Activated CD4-positive, alpha-beta T cell treated with anti-CD3 and anti-CD28 coated beads for 36 hours (primary cell): ENCODE measurements around the gene LAG3. TPM values are rescaled to one million over a fixed set of nuclear protein-coding genes. Genes with fewer than 3 reads are reported as not detected.
A peak's percentile ranks its signal among the peaks of the same experiment; 100 is the strongest.

Experiments
- ATAC-seq: fragments of 200-7000 bp; cut with Tn5 transposase; one replicate; pipeline ENCODE4 v1.10.0; 2021; ENCODE audit warnings: mild to moderate bottlenecking, moderate library complexity
- CTCF ChIA-PET: fragments of 350-600 bp; sonication (Branson Sonifier 250); formaldehyde crosslinking; loops from one replicate; lab custom pipeline; 2021; ENCODE audit warnings: antibody characterized with exemption; lab: Charles Lee
- POLR2A ChIA-PET: fragments of 350-600 bp; sonication (Branson Sonifier 250); formaldehyde crosslinking; loops from one replicate; lab custom pipeline; 2021; ENCODE audit warnings: antibody characterized with exemption, inconsistent platforms; lab: Charles Lee
- DNase-seq: peaks from one replicate; pipeline ENCODE4 v3.0.0-alpha.2; 2020
- H3K27ac Mint-ChIP-seq: one replicate; pipeline ENCODE4 v1.8.0; 2021; ENCODE audit warnings: mixed read lengths
- H3K27me3 Mint-ChIP-seq: one replicate; pipeline ENCODE4 v1.8.0; 2021; ENCODE audit warnings: mixed read lengths
- H3K36me3 Mint-ChIP-seq: one replicate; pipeline ENCODE4 v1.8.0; 2021; ENCODE audit warnings: low read depth, mixed read lengths
- H3K4me1 Mint-ChIP-seq: one replicate; pipeline ENCODE4 v1.8.0; 2021; ENCODE audit warnings: mixed read lengths
- H3K4me3 Mint-ChIP-seq: one replicate; pipeline ENCODE4 v1.8.0; 2021; ENCODE audit warnings: mild to moderate bottlenecking, moderate library complexity, mixed read lengths
- H3K9me3 Mint-ChIP-seq: one replicate; pipeline ENCODE4 v1.8.0; 2021; ENCODE audit warnings: low read depth, mixed read lengths
- intact Hi-C, 2 experiments: fragments of 100-400 bp; cut with DNase I in 1 of 2; cut with micrococcal nuclease in 1 of 2; formaldehyde crosslinking; loops; one replicate each; pipeline versions ENCODE4 v1.14.2 to v1.15.1; 2022 to 2024; cut with DNase I, micrococcal nuclease
- total RNA-seq, 2 experiments: library from RNA; stranded (reverse); gene quantifications; one replicate each; pipeline ENCODE4 v1.2.3, GENCODE V29; 2021

The LAG3 gene
- total RNA-seq, 2 experiments from 2014 or later = 88.2 to 93.9 TPM

DNA sequence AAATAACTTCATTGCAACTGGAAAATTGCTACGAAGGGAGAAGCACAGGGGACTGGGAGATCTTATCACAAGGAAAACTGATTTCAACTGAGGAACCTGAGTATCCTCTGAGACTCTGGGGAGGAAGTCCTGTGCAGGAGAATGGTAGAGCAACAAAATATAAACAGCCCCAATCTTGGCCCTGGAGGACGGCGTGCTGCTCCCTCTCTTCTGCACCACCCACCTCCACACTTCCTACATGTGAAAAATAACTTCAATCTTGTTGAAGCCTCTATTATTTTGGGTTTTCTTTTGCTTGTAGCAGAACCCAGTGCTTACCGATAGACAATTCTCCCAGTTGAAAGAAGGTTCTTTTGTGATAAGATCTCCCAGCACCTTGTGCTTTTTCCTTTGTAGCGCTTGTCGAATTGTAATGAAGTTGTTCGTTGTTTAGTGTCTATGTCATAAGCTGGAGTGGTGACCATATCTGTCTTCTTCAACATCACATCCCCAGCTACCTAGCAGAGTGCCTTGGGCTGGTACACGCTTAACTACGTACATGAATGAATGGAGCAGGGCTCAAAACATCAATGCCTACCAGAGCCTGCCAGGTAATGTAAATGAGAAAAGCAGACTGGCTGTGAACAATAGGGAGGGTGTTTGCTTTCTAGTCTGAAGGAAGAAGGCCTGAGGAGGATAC is 14.2 kb downstream of the LAG3 start:
- Mint-ChIP-seq H3K27ac (peak overlapping the region; percentile 90), H3K4me3 (peak overlapping the region; percentile 66), H3K36me3 (peaks cover 14% of the 10 kb centered on the region), H3K9me3 (no peaks in the 10 kb centered on the region), H3K27me3 (no peaks in the 10 kb centered on the region), H3K4me1 (peaks cover 67% of the 10 kb centered on the region)
- DNase-seq (peak; percentile 42), ATAC-seq (peak; percentile 14)
- intact Hi-C loops = loop anchor here (5.0 kb wide), 2 partner anchors 179 to 444 kb away; partner anchors contain the start of genes CHD4 (in 1 of the 2) and TNFRSF1A (in 1 of the 2)
- ChIA-PET CTCF (interaction anchor here (0.5 to 1.7 kb wide), 13 partner anchors 8 to 206 kb away, joined by 3 to 8 read pairs (median 4); partner anchors contain the start of genes CDCA3, PTMS and USP5), POLR2A (interaction anchor here (0.8 kb wide), 1 partner anchor 10 kb away, joined by 3 read pairs; no protein-coding TSS in a partner anchor)

DNA sequence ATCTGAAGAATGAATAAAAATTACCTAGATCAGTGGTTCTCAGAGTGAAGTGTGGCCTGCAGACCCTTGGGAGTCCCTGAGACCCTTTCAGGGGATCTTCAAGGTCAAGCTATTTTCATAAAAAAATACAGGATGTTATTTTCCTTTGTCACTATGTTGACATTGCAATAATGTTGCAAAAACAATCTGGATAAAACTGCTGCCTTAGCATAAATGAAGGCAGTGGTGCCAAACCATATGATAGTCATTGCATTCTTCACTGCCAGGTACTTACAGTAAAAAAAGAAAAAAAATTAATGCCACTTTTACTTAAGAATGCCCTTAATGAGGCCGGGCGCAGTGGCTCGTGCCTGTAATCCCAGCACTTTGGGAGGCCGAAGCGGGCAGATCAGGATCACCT is 15.0 kb downstream of the LAG3 start:
- Mint-ChIP-seq H3K9me3 (no peaks in the 10 kb centered on the region), H3K36me3 (peaks cover 21% of the 10 kb centered on the region), H3K27me3 (no peaks in the 10 kb centered on the region), H3K27ac (peak overlapping the region; percentile 90), H3K4me3 (peak overlapping the region; percentile 66), H3K4me1 (peaks cover 66% of the 10 kb centered on the region)
- CTCF ChIA-PET = interaction anchor here (0.5 to 1.7 kb wide), 13 partner anchors 9 to 207 kb away, joined by 3 to 8 read pairs (median 4); partner anchors contain the start of genes CDCA3, PTMS and USP5
- POLR2A ChIA-PET = no interaction called here
- no peak for DNase-seq
- intact Hi-C loops = loop anchor here (5.0 kb wide), 2 partner anchors 180 to 445 kb away; partner anchors contain the start of genes CHD4 (in 1 of the 2) and TNFRSF1A (in 1 of the 2)
- ATAC-seq = no peak

DNA sequence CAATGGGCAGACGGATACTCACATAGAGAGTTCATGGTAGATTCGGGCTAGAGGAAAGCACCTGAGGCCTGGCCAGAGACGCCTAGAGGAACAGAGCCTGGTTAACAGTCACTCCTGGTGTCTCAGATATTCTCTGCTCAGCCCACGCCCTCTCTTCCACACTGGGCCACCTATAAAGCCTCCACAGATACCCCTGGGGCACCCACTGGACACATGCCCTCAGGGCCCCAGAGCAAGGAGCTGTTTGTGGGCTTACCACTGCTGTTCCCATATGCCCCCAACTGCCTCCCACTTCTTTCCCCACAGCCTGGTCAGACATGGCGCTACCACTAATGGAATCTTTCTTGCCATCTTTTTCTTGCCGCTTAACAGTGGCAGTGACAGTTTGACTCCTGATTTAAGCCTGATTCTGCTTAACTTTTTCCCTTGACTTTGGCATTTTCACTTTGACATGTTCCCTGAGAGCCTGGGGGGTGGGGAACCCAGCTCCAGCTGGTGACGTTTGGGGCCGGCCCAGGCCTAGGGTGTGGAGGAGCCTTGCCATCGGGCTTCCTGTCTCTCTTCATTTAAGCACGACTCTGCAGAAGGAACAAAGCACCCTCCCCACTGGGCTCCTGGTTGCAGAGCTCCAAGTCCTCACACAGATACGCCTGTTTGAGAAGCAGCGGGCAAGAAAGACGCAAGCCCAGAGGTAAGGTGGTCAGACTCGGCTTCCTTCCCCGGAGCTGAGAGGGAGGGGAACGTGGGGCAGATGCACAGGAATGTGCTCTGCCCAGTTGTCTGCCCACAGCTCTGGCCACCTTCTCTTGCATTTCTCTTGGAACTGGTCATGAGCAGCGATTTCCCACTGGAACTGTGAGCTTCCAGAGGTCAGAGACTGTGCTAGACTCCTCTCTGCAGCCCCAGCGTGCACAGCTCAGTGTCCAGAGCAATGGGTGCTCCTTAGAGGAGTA is 16.9 kb downstream of the LAG3 start, which contains the start of gene CD4:
CD4 (plus strand) TSS at position 557 of the 953 bp plus-strand sequence. CDS start 10,611 bp downstream, outside the sequence.
- peak within 1 kb of the TSS; percentile 93 for H3K27ac Mint-ChIP-seq
- H3K4me3 Mint-ChIP-seq = peak within 1 kb of the TSS; percentile 89
- no peaks in the 10 kb centered on the region for H3K9me3 Mint-ChIP-seq
- peaks cover 60% of the 10 kb centered on the region for H3K4me1 Mint-ChIP-seq
- DNase-seq (peak; percentile 94), ATAC-seq (peak; percentile 79)
- CTCF ChIA-PET = interaction anchor here (0.7 to 2.9 kb wide), 8 partner anchors 9 to 156 kb away, joined by 3 to 37 read pairs (median 6); partner anchors contain the start of gene MLF2
- intact Hi-C loops = loop anchor here (1.0 to 5.0 kb wide), 4 partner anchors 10 to 447 kb away; partner anchors contain the start of genes CHD4 (in 2 of the 2) and TNFRSF1A (in 1 of the 2)
- peaks cover 32% of the 10 kb centered on the region for H3K36me3 Mint-ChIP-seq
- no peaks in the 10 kb centered on the region for H3K27me3 Mint-ChIP-seq
- POLR2A ChIA-PET = interaction anchor here (0.6 to 1.9 kb wide), 10 partner anchors 9 to 255 kb away, joined by 3 to 14 read pairs (median 4); partner anchors contain the start of genes CDCA3, GAPDH, MLF2 and PTMS

DNA sequence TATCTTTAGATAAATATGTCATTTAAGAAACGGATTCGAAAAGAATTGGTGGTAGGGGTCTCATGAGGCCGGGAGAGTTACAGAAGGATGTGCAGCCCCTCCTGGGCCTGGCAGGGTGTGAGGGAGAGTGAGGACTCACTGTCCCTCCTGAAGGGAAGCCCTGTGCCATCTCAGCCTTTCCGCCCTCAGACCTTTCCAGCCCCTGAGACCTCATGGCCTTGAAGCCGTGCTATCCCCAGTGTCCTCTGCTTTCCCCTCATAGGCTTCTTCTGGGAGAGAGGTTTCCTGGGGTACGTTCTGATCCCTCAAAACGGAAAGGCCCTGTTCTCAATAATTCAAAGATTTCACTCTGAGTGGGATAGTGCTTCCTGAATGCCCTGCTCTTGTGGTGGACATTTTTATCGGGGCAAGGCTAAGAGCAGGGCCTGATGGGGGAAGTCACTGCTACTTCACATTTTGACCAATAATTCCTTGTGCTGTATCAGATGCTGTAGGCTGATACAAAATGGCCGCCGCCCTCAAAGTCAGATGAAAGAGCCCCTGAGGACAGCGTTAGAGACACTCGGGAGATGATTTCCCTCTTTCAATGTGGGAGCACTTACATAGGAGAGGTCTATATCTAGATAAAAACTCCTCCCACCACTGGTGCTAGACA is 18.3 kb downstream of the LAG3 start:
- ChIA-PET POLR2A (interaction anchor here (1.9 kb wide), 1 partner anchor 10 kb away, joined by 14 read pairs; no protein-coding TSS in a partner anchor), CTCF (interaction anchor here (0.5 to 3.4 kb wide), 7 partner anchors 10 to 138 kb away, joined by 3 to 37 read pairs (median 4); partner anchors contain the start of genes COPS7A and MLF2)
- intact Hi-C loops = loop anchor here (1.0 to 5.0 kb wide), 4 partner anchors 18 to 38 kb away; partner anchors contain the start of genes MLF2 (in 2 of the 2), LAG3 (in 1 of the 2) and P3H3 (in 1 of the 2)
- H3K4me3 Mint-ChIP-seq = peak overlapping the region; percentile 89
- H3K4me1 Mint-ChIP-seq = peaks cover 54% of the 10 kb centered on the region
- peaks cover 40% of the 10 kb centered on the region for H3K36me3 Mint-ChIP-seq
- no peaks in the 10 kb centered on the region for H3K27me3 Mint-ChIP-seq
- ATAC-seq (peak; percentile 46), DNase-seq (peak; percentile 77)
- H3K27ac Mint-ChIP-seq = peak overlapping the region; percentile 93
- no peaks in the 10 kb centered on the region for H3K9me3 Mint-ChIP-seq

DNA sequence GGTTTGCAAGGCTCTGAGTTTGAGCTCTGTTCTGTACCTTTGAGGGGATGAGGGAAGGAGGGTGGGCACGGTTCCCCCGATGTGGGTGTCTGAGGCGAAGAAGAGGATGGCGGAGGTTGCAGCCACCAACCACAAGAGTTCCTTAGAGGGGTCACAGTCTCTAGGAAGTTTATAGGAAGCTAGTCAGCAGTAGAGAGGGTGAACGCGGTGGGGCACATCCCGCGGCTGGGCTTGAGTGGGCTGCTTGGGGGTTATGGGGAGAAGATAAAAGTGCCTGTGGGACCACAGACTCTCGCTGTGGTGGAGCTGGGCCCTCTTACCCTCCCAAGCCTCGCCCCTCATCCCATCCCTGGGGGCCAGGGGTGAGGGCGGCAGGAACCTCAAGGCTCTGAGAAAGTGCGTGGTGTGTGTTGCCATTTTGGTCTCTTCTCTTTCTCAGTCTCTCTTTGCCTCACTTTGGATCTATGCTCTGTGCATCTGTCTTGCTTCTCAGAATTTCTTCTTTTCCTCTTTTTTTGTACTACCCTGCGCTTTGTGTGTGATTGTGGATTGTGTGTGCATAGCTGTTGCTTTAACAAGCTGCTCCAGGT is 19.7 kb downstream of the LAG3 start:
- ChIA-PET CTCF (interaction anchor here (0.6 to 3.4 kb wide), 14 partner anchors 11 to 623 kb away, joined by 3 to 29 read pairs (median 3); partner anchors contain the start of genes MLF2 and PTMS), POLR2A (interaction anchor here (0.9 to 1.6 kb wide), 7 partner anchors 11 to 258 kb away, joined by 3 to 7 read pairs (median 5); partner anchors contain the start of genes C12orf57, COPS7A, GAPDH and LAG3)
- Mint-ChIP-seq H3K4me3 (peak overlapping the region; percentile 89), H3K36me3 (peaks cover 47% of the 10 kb centered on the region), H3K4me1 (peaks cover 54% of the 10 kb centered on the region), H3K27me3 (no peaks in the 10 kb centered on the region), H3K27ac (peak overlapping the region; percentile 93), H3K9me3 (no peaks in the 10 kb centered on the region)
- ATAC-seq = no peak
- intact Hi-C loops = loop anchor here in 1 of 2 experiments (2.0 to 5.0 kb wide), 3 partner anchors 19 to 40 kb away; partner anchors contain the start of genes LAG3, MLF2 and P3H3
- DNase-seq = peak; percentile 42

DNA sequence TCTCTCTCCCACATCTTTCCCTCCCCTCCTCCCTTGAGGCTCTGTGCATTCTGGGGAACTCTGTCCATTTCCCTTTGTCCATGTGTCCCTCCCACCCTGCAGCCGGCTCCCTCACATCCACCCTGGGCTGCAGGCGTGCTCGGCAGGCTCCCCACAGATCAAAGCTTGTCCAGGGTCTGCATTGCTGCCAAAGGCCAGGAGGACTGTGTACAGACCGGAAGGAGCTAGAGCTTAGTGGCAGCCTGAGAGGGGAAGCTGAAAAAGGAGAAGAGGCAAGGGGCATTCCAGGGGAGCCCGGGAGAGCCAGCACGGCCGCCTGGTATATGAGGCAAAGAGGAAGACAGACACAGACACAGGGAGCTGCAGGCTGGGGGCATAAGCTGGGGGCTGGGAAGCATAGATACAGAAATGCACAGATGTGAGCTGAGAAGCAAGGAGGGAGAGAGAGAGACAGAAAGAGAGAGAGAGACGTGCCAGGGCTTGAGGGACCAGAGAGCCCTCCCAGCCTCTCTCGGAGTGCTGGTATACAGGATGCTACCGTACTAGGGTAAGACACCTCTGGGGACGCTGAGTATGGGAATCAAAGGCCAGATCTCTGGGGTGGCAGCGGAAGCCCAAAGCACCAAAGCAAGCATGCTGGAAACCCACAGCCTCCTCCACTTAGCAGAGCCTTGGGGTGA is 20.3 kb downstream of the LAG3 start:
- Mint-ChIP-seq H3K4me3 (peak overlapping the region; percentile 89), H3K36me3 (peaks cover 52% of the 10 kb centered on the region), H3K9me3 (no peaks in the 10 kb centered on the region), H3K4me1 (peaks cover 56% of the 10 kb centered on the region), H3K27ac (peak overlapping the region; percentile 93), H3K27me3 (no peaks in the 10 kb centered on the region)
- peak; percentile 52 for DNase-seq
- ChIA-PET CTCF (interaction anchor here (0.5 to 3.4 kb wide), 17 partner anchors 10 to 623 kb away, joined by 3 to 29 read pairs (median 3); partner anchors contain the start of genes CDCA3, MLF2 and PTMS), POLR2A (interaction anchor here (0.6 to 1.6 kb wide), 9 partner anchors 10 to 304 kb away, joined by 3 to 7 read pairs (median 4); partner anchors contain the start of genes C12orf57, COPS7A, GAPDH and LAG3)
- peak; percentile 20 for ATAC-seq
- intact Hi-C loops = loop anchor here in 1 of 2 experiments (5.0 kb wide), 2 partner anchors 35 to 40 kb away; partner anchors contain the start of genes MLF2 and P3H3

DNA sequence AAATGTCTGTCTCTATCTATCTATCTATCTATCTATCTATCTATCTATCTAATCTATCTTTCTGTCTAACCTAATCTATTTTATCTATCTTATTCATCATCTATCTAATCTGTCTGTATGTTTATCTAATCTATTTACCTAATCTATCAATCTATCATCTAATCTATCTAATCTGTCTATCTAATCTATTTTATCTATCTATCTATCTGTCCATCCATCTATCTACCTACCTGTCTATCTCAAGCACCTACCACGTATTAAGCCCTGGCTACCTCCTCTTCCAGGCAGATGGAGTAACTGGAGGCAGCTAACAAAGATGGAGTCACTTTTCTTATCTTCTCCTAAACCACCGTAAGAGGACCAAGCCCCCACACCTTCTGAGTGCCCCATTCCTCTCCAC is 22.8 kb downstream of the LAG3 start:
- Mint-ChIP-seq H3K9me3 (no peaks in the 10 kb centered on the region), H3K27ac (no peak overlapping the region), H3K4me1 (peaks cover 60% of the 10 kb centered on the region), H3K27me3 (no peaks in the 10 kb centered on the region), H3K4me3 (no peak overlapping the region), H3K36me3 (peaks cover 66% of the 10 kb centered on the region)
- no peak for DNase-seq
- ATAC-seq = no peak
- POLR2A ChIA-PET = no interaction called here
- CTCF ChIA-PET = interaction anchor here (1.3 to 1.6 kb wide), 2 partner anchors 40 to 57 kb away, joined by 3 read pairs; no protein-coding TSS in a partner anchor
- intact Hi-C loops = no loop called here

DNA sequence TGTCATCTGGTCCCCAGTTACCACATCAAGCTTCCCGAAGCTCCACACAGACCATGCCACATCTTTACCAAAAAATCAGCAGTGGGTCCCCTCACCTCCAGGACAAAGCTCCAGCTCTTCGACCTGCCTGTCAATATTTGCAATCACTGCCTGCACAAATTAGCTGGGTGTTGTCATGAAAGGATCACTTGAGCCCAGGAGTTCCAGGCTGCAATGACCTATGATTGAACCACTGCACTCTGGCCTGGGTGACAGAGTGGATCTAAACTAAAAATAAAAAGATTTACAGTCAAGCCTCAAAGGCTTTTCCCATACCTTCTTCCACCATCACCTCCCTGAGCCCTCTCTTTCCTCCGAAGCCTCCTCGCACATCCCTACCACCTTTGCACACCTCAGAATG is 24.3 kb downstream of the LAG3 start:
- Mint-ChIP-seq H3K4me1 (peaks cover 60% of the 10 kb centered on the region), H3K4me3 (no peak overlapping the region), H3K36me3 (peaks cover 58% of the 10 kb centered on the region), H3K27me3 (no peaks in the 10 kb centered on the region), H3K27ac (no peak overlapping the region), H3K9me3 (no peaks in the 10 kb centered on the region)
- intact Hi-C loops = no loop called here
- no peak for ATAC-seq
- no peak for DNase-seq
- CTCF ChIA-PET = interaction anchor here (0.6 to 1.6 kb wide), 6 partner anchors 30 to 59 kb away, joined by 3 to 5 read pairs (median 3); partner anchors contain the start of genes MLF2 and PTMS
- POLR2A ChIA-PET = interaction anchor here (1.0 kb wide), 1 partner anchor 10 kb away, joined by 3 read pairs; no protein-coding TSS in a partner anchor

DNA sequence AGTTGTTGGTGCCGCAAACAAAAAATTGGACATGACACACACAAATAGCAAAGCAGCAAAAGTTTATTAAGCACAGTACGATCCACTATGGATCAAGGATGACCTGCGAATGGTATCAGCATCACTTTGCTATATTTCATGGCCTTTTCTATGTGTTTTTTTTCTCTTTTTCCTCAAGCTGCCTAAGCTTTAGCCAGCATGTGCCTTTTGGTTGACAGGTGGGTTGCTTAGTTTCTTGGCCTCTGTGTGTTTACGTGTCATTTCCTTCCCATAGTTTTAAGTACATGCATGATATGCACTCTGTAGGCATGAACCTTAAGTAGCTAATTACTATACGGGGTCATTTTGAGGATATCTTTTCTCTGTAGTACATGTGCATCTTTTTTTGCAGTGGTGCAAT is 26.8 kb downstream of the LAG3 start:
- POLR2A ChIA-PET = no interaction called here
- peaks cover 44% of the 10 kb centered on the region for H3K4me1 Mint-ChIP-seq
- DNase-seq (no peak), ATAC-seq (no peak)
- no peak overlapping the region for H3K27ac Mint-ChIP-seq
- peaks cover 58% of the 10 kb centered on the region for H3K36me3 Mint-ChIP-seq
- H3K4me3 Mint-ChIP-seq = no peak overlapping the region
- no peaks in the 10 kb centered on the region for H3K27me3 Mint-ChIP-seq
- intact Hi-C loops = no loop called here
- CTCF ChIA-PET = interaction anchor here (1.1 kb wide), 1 partner anchor 9 kb away, joined by 4 read pairs; no protein-coding TSS in a partner anchor
- no peaks in the 10 kb centered on the region for H3K9me3 Mint-ChIP-seq
